ENCODE results near the gene ALOX15B.

- TF ChIP-seq CTCF (IDR thresholded peaks at IDR 0.05), result no peak
- TF ChIP-seq POLR2A (IDR thresholded peaks at IDR 0.05), result no peak
Measured at GRCh38 chr17:8059131-8059530, 20.3 kb downstream of the ALOX15B start.
